GM19468 (cell line): ENCODE results near the gene UCHL1.
"Not testable (repeated sequence)": the region's sequence is repeated elsewhere in the genome, so short reads cannot be mapped to it uniquely, and the experiment has no call there.

Experiments
- ATAC-seq: cut with Tn5 transposase; IDR thresholded peaks from one replicate; pipeline ENCODE4 v1.9.1; 2021; ENCODE audit warnings: mild to moderate bottlenecking, moderate library complexity, moderate number of reproducible peaks; ENCODE audit not compliant: unreplicated experiment; ENCODE audit errors: extremely low read depth

The UCHL1 gene

GRCh38 chr4:41236032-41236431 is 20.7 kb upstream of the UCHL1 start:
- ATAC-seq, result no peak

- no peak for ATAC-seq
Measured at GRCh38 chr4:41236508-41236907, 20.2 kb upstream of the UCHL1 start.

GRCh38 chr4:41241919-41242318 is 14.8 kb upstream of the UCHL1 start:
- no peak for ATAC-seq

- ATAC-seq, result no peak
Measured at GRCh38 chr4:41245983-41246382, 10.7 kb upstream of the UCHL1 start.

DNA sequence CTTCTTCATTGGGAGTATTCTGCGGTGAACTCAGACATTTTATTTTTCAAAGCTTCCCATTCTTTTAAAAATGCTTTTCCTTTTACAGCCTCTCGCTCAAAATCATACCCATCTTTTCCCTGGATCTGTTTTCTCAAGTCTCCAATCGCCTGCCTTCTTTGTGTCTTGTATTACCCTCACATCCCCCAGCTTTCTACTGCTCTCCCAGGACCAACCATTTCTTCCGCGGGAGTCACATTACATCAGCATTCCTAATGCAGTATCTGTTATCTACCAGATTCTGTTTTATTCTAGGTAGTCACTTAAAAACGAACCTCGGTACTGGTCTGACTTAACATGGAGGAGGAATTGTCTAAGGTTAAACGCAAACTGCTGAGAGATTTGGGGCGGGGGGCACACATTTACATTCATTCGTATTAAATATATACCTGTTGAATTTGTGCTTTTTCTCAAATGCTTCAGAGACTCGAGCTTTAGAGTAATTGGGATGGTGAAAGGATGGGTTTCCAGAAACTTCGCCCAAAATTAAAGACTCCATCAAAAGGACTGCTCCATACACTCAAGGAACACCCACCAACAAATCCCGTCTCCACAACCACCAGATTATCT is 493 bp upstream of the UCHL1 start:
- ATAC-seq, result no peak

DNA sequence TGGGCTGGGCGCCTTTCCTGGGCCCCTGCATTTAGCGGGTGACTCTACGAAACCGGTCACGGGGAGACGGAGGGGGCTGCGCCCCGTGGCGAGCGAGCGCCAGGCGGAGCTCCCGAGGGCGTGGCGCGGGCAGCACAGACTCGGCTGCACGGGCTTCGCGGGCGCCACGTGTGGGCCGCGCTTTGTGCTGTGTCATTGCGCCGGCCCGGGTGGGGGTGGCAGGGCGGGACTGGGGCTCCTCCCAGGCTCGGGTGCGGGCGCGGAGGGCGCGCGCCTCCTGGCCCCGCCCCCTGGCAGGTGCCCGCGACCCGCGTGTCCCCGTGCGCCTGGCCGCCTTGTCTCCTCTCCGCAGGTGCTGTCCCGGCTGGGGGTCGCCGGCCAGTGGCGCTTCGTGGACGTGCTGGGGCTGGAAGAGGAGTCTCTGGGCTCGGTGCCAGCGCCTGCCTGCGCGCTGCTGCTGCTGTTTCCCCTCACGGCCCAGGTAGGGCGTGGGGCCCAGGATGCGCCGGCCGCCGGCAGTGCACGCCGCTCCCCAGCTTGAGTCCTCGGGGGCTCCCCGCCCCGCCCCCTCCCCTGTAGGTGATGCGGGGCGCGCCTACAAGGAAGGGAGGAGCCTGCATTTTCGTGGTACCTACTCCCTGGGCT is 651 bp downstream of the UCHL1 start:
- ATAC-seq, result peak; percentile 41

DNA sequence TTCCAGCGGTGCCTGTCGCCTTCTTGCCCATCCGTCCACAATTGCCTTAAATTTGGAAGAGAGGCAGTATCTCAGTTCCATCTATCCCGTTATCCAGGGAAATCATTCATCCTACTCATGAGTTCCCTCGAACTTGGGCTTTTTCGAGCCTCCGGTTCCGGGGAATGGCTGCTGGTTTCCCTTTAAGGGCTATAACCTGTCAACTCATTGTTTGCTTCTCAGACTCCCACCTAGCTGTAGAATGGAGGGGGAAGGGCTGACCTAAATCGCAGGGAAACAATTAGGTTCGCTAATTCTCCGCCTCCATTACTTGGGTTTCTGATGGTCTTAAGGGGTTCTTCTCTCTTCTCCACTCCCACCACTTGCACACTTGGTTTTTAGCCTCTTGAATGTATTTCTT is 1.2 kb downstream of the UCHL1 start:
- no peak for ATAC-seq

DNA sequence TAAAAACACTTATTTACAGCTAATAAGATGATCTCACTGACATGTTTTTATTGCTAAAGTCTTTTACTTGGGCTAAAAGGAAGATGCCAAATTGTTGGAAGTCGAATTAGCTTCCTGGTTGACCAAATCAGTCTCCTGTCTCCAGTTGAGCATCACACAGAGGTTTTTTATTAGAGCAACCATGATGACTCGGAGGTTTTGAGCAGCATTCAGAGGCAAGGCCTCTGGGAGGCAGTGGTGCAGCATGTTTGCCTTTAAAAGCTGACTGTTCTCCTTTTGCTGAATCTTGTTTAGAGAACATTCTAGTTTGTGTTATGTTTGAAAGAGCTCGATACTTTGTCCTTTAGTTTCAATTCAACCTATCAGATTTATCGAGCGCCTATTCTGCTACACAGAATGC is 2.1 kb downstream of the UCHL1 start:
- ATAC-seq, result no peak

- ATAC-seq, result no peak
Measured at GRCh38 chr4:41260116-41260733, 3.5 kb downstream of the UCHL1 start.

GRCh38 chr4:41262198-41262597 is 5.5 kb downstream of the UCHL1 start:
- no peak for ATAC-seq

DNA sequence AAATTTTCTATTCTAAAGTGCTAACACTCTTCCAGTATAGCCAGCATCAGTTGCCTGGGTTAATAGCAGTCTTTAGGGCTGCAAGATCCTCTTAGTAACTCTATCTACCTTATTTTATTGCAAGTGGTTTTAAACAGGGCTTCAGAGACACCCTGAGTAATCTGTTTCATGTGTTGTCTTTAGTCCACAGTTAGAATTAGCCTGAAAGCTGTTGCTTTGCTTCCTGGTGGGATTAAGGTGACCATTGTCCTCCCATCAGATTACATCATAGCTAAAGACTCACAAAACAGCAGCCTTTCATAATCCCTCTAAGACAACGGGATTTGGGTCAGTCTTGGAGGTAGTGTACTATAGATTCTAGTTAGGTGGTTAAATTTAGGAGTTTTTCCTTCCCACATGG is 7.5 kb downstream of the UCHL1 start:
- ATAC-seq, result no peak

GRCh38 chr4:41267997-41268396 is 11.3 kb downstream of the UCHL1 start:
- no peak for ATAC-seq

GRCh38 chr4:41268721-41269517 is 12.2 kb downstream of the UCHL1 start:
- no peak for ATAC-seq

GRCh38 chr4:41269682-41270081 is 13.0 kb downstream of the UCHL1 start:
- no peak for ATAC-seq

GRCh38 chr4:41275931-41276330 is 19.2 kb downstream of the UCHL1 start:
- not testable (repeated sequence) for ATAC-seq

GRCh38 chr4:41280010-41280409 is 23.3 kb downstream of the UCHL1 start:
- ATAC-seq, result no peak

DNA sequence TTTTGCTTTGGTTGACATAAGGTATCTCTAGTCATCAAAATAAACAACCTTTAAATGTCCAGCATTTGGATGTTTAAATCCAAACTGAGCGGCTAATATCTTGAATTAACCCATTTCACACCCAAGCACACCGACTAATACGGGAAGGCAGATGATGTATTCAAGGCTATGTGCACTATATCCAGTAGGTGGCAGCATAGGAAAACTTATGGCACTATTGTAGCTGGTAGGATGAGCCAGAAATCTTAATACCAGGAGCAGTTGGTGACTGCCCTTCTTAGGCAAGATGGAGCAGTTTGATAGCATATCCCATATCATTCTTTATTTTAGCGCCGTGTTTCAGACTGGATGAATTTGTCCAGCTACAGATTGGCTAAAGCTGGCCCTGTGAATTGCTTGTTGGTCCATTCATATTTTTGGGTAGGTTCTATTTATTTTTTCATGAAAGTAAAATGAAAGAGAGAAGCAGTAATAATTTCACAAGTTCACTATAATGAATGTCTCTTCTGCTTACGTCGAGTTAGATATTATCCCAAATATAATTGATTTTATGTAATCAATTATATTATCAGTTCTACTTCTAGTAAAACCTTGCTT is 24.4 kb downstream of the UCHL1 start:
- peak; percentile 79 for ATAC-seq

- no peak for ATAC-seq
Measured at GRCh38 chr4:41282366-41282765, 25.6 kb downstream of the UCHL1 start.

- no peak for ATAC-seq
Measured at GRCh38 chr4:41285202-41285863, 28.6 kb downstream of the UCHL1 start.

DNA sequence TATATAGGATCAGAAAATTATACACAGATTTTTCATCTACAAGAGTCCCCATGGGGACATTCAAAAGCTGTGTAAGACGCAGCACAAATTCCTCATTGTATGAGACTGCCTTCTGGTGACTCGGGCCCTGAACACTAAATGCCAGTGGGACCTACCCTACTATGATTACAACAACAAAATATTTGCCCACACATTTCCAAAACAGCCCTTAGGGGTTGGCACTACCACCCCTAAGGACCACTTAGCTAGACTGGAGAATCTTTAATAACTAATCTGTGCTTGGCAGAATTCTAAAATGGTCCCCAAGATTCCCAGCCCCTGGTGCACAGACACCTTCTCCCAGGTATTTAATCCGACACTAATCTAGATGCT is 29.1 kb downstream of the UCHL1 start:
- ATAC-seq, result no peak
